Epithelial cell of esophagus (primary cell): Measurements from ENCODE around the gene ROBO1.

Experiments
- DNase-seq: peaks from one replicate; pipeline ENCODE4 v3.0.0; 2010; ENCODE audit warnings: low read depth
- H3K4me3 ChIP-seq: 2 replicates; pipeline ENCODE4 v1.5.1; 2011; ENCODE audit warnings: mild to moderate bottlenecking, low read length, control low read depth
- TF ChIP-seq, protein P1 (sequence below): IDR thresholded peaks from 2 replicates; pipeline ENCODE4 v1.5.1; 2011; ENCODE audit warnings: low read depth, mild to moderate bottlenecking, low read length, control low read depth, inconsistent platforms; ENCODE audit not compliant: insufficient read depth; ENCODE audit errors: missing control alignments

Gene ROBO1

DNA sequence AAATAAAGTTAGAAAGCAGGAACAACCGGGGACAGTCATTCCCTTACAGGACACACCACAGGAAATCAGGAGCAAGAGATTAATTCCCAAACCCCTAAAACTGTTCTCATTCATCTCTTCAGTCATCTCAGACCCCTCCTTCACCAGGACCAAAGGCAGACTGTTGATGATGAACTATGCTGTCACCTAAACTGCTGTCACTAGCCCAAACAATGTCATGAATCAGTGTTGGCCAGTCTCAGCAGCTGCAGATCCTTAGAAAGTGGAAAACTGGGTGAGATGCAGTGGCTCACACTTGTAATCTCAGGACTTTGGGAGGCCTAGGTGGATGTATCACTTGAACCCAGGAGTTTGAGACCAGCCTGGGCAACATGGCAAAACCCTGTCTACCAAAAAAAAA, 909.6 kb downstream of the ROBO1 start:
- DNase-seq = peak; percentile 21
- TF ChIP-seq, protein P1, sequence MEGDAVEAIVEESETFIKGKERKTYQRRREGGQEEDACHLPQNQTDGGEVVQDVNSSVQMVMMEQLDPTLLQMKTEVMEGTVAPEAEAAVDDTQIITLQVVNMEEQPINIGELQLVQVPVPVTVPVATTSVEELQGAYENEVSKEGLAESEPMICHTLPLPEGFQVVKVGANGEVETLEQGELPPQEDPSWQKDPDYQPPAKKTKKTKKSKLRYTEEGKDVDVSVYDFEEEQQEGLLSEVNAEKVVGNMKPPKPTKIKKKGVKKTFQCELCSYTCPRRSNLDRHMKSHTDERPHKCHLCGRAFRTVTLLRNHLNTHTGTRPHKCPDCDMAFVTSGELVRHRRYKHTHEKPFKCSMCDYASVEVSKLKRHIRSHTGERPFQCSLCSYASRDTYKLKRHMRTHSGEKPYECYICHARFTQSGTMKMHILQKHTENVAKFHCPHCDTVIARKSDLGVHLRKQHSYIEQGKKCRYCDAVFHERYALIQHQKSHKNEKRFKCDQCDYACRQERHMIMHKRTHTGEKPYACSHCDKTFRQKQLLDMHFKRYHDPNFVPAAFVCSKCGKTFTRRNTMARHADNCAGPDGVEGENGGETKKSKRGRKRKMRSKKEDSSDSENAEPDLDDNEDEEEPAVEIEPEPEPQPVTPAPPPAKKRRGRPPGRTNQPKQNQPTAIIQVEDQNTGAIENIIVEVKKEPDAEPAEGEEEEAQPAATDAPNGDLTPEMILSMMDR = no peak
- H3K4me3 ChIP-seq = no peak overlapping the region

DNA sequence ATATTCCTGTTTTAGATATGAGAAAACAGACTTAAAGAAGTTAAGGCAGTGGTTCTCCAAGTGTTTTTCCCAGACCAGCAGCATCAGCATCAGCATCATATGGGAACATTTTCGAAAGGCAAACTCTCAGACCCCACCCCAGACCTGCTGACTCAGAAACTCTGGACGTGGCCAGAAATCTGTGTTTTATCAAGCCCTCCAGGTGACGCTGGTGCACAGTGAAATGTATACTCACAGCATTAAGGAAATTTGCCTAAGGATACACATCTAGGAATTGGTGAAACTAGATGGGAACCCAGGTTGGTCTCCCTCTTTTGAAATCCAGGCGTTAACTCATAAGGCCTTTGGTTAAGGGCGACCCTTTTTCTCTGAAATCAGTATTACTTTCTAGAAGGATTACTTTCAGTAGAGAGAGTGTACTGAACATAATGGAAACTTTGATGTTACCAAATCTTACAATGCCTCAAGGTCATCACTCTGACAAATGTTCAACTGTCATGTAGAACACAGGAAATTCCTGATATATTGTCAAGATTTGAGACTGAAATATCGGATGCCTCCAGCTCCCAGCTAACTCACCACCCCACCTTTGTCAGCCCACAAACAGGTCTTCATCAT, 910.2 kb downstream of the ROBO1 start:
- DNase-seq = peak; percentile 42
- TF ChIP-seq, protein P1 = peak; percentile 12
- H3K4me3 ChIP-seq = no peak overlapping the region

DNA sequence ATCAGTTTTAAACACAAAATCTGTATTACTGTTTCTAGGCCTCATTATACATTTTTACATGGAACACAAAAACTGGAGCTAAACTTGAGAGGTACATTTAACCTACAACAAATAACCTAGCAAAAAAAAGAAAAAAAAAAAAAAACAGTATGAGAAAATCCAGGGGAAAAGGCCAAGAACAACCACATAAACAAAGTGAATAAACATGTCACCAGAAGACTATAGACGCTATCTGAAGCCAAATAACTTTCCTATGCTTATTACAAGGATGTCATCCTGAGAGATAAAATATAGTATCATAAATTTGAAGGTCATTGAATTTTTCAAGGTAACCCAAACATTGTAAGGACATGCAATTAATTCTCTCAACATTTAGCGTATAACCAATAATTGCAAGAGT, 911.6 kb downstream of the ROBO1 start:
- TF ChIP-seq, protein P1 = no peak
- DNase-seq = no peak
- H3K4me3 ChIP-seq = no peak overlapping the region

DNA sequence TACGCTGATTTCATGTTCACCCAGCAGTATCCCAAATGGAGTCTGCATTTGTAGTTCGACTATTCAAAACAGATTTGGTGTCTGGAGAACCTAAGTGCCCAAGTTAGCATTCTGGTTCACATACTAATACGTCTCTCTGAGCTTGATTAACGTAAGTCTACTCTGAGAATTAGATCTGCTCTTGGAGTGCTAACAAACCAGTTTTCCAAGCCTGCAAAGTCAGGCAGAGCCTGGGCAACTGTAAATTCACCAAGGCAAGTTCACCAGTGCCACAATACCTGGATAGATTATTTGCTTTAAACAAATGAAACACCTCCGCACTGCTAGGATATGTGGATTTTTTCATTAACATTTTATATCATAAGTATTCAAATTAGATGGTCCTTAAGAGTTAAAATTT, 912.6 kb downstream of the ROBO1 start:
- TF ChIP-seq, protein P1 = no peak
- DNase-seq = no peak
- no peak overlapping the region for H3K4me3 ChIP-seq

DNA sequence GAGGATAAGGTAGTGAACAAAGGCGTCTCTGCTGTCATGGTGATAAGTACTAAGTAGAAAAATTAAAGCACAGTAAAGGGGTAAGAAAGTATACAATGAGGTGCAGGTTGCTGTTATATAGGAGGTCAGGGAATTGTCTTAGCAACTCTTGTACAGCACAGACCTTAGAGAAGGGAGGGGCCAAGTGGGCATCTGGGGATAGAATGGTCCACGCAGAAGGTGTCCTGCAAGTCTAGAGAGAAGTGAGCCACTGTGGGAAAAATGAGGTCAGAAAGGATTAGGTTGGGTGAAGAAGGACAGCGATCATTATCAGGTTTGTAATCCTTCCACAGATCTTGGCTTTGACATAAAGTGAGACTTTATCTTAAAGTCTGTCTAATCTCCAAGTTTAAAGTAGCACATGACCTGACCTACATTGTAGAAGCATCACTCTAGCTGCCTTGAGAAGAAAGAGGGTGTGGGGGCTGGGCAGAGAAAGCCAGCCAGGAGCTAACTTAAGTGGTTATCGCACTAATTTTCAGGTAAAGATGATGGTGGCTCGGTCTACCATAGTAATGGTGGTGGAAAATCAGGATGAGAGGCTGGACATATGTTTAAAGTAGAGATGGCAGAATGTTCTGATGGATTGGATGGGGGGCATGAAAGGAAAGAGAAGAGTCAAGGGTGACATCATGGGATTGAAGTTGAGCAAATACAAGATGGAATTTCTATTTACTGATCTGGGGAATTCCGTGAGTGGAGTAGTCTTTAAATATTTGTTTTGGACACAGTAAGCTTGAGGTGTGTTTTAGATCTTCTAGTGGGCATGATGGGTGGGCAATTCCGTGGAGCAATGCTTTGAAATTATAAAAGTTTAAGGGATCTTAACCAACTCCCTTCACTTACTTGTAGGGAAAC, 919.2 kb downstream of the ROBO1 start:
- no peak for DNase-seq
- TF ChIP-seq, protein P1 = no peak
- H3K4me3 ChIP-seq = no peak overlapping the region

DNA sequence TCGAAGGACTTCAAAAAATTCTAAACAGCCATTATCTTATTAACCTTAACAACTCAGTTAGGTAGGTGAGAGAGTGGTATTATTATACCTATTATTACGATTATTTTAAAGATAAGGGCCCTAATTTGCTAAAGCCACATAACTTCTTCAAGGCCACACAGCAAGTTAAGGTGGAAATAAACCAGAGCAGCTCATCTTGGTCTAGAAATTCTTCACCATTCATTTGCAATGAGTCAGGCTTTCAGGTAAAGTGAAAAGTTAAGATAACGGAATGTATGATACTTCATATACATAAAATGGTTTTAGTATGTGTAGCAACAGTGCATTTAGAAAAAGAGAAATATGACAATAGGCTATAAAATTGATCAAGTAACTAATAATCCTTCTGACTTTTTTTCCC, 920.2 kb downstream of the ROBO1 start:
- TF ChIP-seq, protein P1 = no peak
- no peak overlapping the region for H3K4me3 ChIP-seq
- DNase-seq = no peak
